Parathyroid adenoma (tissue), 2 donors: ENCODE data around the gene BTBD7.
"Not testable (repeated sequence)": the region's sequence is repeated elsewhere in the genome, so short reads cannot be mapped to it uniquely, and the experiment has no call there.

Experiments used
- H2AFZ ChIP-seq: fragments of 300-600 bp; sonication (generic); one replicate; pipeline ENCODE4 v1.7.0; 2017; ENCODE audit warnings: antibody characterized with exemption, mild to moderate bottlenecking
- H3K27ac ChIP-seq: fragments of 300-600 bp; sonication (generic); one replicate; pipeline ENCODE4 v1.7.0; 2017
- H3K27me3 ChIP-seq: fragments of 300-600 bp; sonication (generic); one replicate; pipeline ENCODE4 v1.7.0; 2017; ENCODE audit warnings: low read length; ENCODE audit not compliant: control insufficient read depth, insufficient read depth
- H3K36me3 ChIP-seq: fragments of 300-600 bp; sonication (generic); one replicate; pipeline ENCODE4 v1.7.0; 2017; ENCODE audit warnings: low read length; ENCODE audit not compliant: control insufficient read depth, insufficient read depth
- H3K4me1 ChIP-seq: fragments of 300-600 bp; sonication (generic); one replicate; pipeline ENCODE4 v1.7.0; 2017; ENCODE audit warnings: control low read depth
- H3K4me2 ChIP-seq: fragments of 300-600 bp; sonication (generic); one replicate; pipeline ENCODE4 v1.7.0; 2017; ENCODE audit warnings: low read length
- H3K4me3 ChIP-seq: fragments of 300-600 bp; sonication (generic); one replicate; pipeline ENCODE4 v1.7.0; 2017; ENCODE audit warnings: low read depth, low read length
- H3K79me2 ChIP-seq: fragments of 300-600 bp; sonication (generic); one replicate; pipeline ENCODE4 v1.7.0; 2017; ENCODE audit warnings: control low read depth
- H3K9ac ChIP-seq: fragments of 300-600 bp; sonication (generic); one replicate; pipeline ENCODE4 v1.7.0; 2017; ENCODE audit warnings: mild to moderate bottlenecking
- H3K9me3 ChIP-seq: fragments of 300-600 bp; sonication (generic); one replicate; pipeline ENCODE4 v1.7.0; 2017; ENCODE audit warnings: low read length; ENCODE audit not compliant: control insufficient read depth
- CTCF ChIP-seq: fragments of 300-600 bp; sonication (generic); IDR thresholded peaks from one replicate; pipeline ENCODE4 v1.7.0; 2017; ENCODE audit warnings: antibody characterized with exemption, mild to moderate bottlenecking
- donor health status: primary hyperparathyroidism.

The BTBD7 gene

GRCh38 chr14:93369713-93370266 is 37.0 kb upstream of the BTBD7 start:
- peaks cover 5% of the 10 kb centered on the region for H3K4me1 ChIP-seq
- H2AFZ ChIP-seq: peak overlapping the region; percentile 63
- TF ChIP-seq CTCF: no peak
- no peaks in the 10 kb centered on the region for H3K79me2 ChIP-seq
- no peak overlapping the region for H3K27ac ChIP-seq
- H3K9me3 ChIP-seq: no peaks in the 10 kb centered on the region
- H3K4me3 ChIP-seq: no peak overlapping the region
- H3K9ac ChIP-seq: no peak overlapping the region
- H3K36me3 ChIP-seq: no peaks in the 10 kb centered on the region
- H3K4me2 ChIP-seq: no peak overlapping the region
- no peaks in the 10 kb centered on the region for H3K27me3 ChIP-seq

GRCh38 chr14:93368996-93369712 is 36.3 kb upstream of the BTBD7 start:
- Histone ChIP-seq H2AFZ (peak overlapping the region; percentile 63), H3K4me3 (no peak overlapping the region), H3K9me3 (no peaks in the 10 kb centered on the region), H3K79me2 (no peaks in the 10 kb centered on the region), H3K27me3 (no peaks in the 10 kb centered on the region), H3K4me1 (peaks cover 5% of the 10 kb centered on the region), H3K27ac (no peak overlapping the region), H3K36me3 (no peaks in the 10 kb centered on the region), H3K9ac (no peak overlapping the region), H3K4me2 (no peak overlapping the region)
- no peak for TF ChIP-seq CTCF

- H3K9me3 ChIP-seq, H3K36me3 ChIP-seq, H3K4me2 ChIP-seq, H3K79me2 ChIP-seq, H3K4me3 ChIP-seq, H3K27ac ChIP-seq, H2AFZ ChIP-seq, H3K4me1 ChIP-seq, H3K27me3 ChIP-seq, H3K9ac ChIP-seq: not testable (repeated sequence)
These were observed 22.0 kb upstream of the BTBD7 start for GRCh38 chr14:93354873-93355272.

- no peaks in the 10 kb centered on the region for H3K36me3 ChIP-seq
- no peak overlapping the region for H3K9ac ChIP-seq
- H3K9me3 ChIP-seq: no peaks in the 10 kb centered on the region
- peaks cover 7% of the 10 kb centered on the region for H3K4me1 ChIP-seq
- H3K79me2 ChIP-seq: no peaks in the 10 kb centered on the region
- H3K27ac ChIP-seq: no peak overlapping the region
- H3K4me2 ChIP-seq: no peak overlapping the region
- no peak overlapping the region for H3K4me3 ChIP-seq
- no peak for TF ChIP-seq CTCF
- H3K27me3 ChIP-seq: no peaks in the 10 kb centered on the region
- no peak overlapping the region for H2AFZ ChIP-seq
These were observed 15.5 kb upstream of the BTBD7 start for GRCh38 chr14:93348292-93348691.

- Histone ChIP-seq H3K27me3 (no peaks in the 10 kb centered on the region), H3K36me3 (no peaks in the 10 kb centered on the region), H3K4me2 (no peak overlapping the region), H3K27ac (no peak overlapping the region), H3K4me1 (peaks cover 7% of the 10 kb centered on the region), H3K4me3 (no peak overlapping the region), H3K9me3 (no peaks in the 10 kb centered on the region), H3K9ac (no peak overlapping the region), H2AFZ (no peak overlapping the region), H3K79me2 (no peaks in the 10 kb centered on the region)
- TF ChIP-seq CTCF: no peak
These were observed 15.0 kb upstream of the BTBD7 start for GRCh38 chr14:93347850-93348249.
